IMR-90 (cell line): ENCODE measurements around the gene TOP3B. TPM values are rescaled to one million over a fixed set of nuclear protein-coding genes. Genes with fewer than 3 reads are reported as not detected.
A peak's percentile ranks its signal among the peaks of the same experiment; 100 is the strongest.

Experiments used
- ATAC-seq: fragments of 200-7000 bp; cut with Tn5 transposase; 2 replicates; pipeline ENCODE4 v1.9.1; 2020; ENCODE audit warnings: low read depth, mild to moderate bottlenecking, moderate library complexity
- BruUV-seq: library from RNA; stranded (reverse); fragments of 400-500 nt; replicated peaks from 2 replicates; lab custom pipeline; 2021; lab: Mats Ljungman, UMichigan
- CTCF ChIA-PET: fragments of 300-600 bp; formaldehyde crosslinking; extraction: SDS; loops from one replicate; lab custom pipeline; 2021; ENCODE audit warnings: antibody characterized with exemption; lab: Yijun Ruan, JAX
- POLR2A ChIA-PET: fragments of 300-600 bp; sonication (Branson Sonifier 250); formaldehyde crosslinking; loops from one replicate; lab custom pipeline; 2022; ENCODE audit warnings: antibody characterized with exemption; ENCODE audit not compliant: unreplicated experiment; lab: Charles Lee
- DNase-seq: peaks from one replicate; pipeline ENCODE4 v3.0.0; 2013
- H2AFZ ChIP-seq: replicated peaks from 2 replicates; pipeline ENCODE3; 2013; ENCODE audit warnings: low read length, mild to moderate bottlenecking; ENCODE audit not compliant: poor library complexity
- H2AK5ac ChIP-seq: 2 replicates; pipeline ENCODE4 v1.6.1; 2013; ENCODE audit warnings: low read depth, low read length, inconsistent platforms
- H2AK9ac ChIP-seq: replicated peaks from 2 replicates; pipeline ENCODE3; 2013; ENCODE audit warnings: mild to moderate bottlenecking, low read depth, low read length, moderate library complexity; ENCODE audit not compliant: poor library complexity
- H2BK120ac ChIP-seq: 2 replicates; pipeline ENCODE4 v1.6.1; 2013; ENCODE audit warnings: low read depth, low read length, inconsistent platforms
- H2BK15ac ChIP-seq: 3 replicates; pipeline ENCODE4 v1.6.1; 2013; ENCODE audit warnings: low read depth, low read length, inconsistent platforms
- H2BK20ac ChIP-seq: 2 replicates; pipeline ENCODE4 v1.6.1; 2013; ENCODE audit warnings: low read depth, mild to moderate bottlenecking, inconsistent platforms, low read length, moderate library complexity
- H2BK5ac ChIP-seq: 2 replicates; pipeline ENCODE4 v1.6.1; 2013; ENCODE audit warnings: mild to moderate bottlenecking, low read depth, low read length, inconsistent platforms; ENCODE audit not compliant: poor library complexity, severe bottlenecking
- H3K14ac ChIP-seq: replicated peaks from 2 replicates; pipeline ENCODE4 v1.6.1; 2013; ENCODE audit warnings: low read depth, low read length, inconsistent platforms
- H3K18ac ChIP-seq: 2 replicates; pipeline ENCODE4 v1.6.1; 2013; ENCODE audit warnings: low read depth, low read length, control low read depth
- H3K23ac ChIP-seq: 2 replicates; pipeline ENCODE4 v1.6.1; 2013; ENCODE audit warnings: low read depth, low read length, inconsistent platforms
- H3K27ac ChIP-seq: 2 replicates; pipeline ENCODE4 v1.5.1; 2013; ENCODE audit warnings: mild to moderate bottlenecking, control low read depth, low read length; ENCODE audit not compliant: insufficient read depth
- H3K27me3 ChIP-seq: 2 replicates; pipeline ENCODE4 v1.6.1; 2013; ENCODE audit warnings: low read length; ENCODE audit not compliant: control insufficient read depth, insufficient read depth
- H3K36me3 ChIP-seq: 2 replicates; pipeline ENCODE4 v1.6.1; 2013; ENCODE audit warnings: low read length, mixed read lengths; ENCODE audit not compliant: control insufficient read depth, insufficient read depth
- H3K4ac ChIP-seq: 2 replicates; pipeline ENCODE4 v1.6.1; 2013; ENCODE audit warnings: low read depth, low read length, inconsistent platforms
- H3K4me1 ChIP-seq: 2 replicates; pipeline ENCODE4 v1.6.1; 2013; ENCODE audit warnings: low read length, mixed read lengths; ENCODE audit not compliant: control insufficient read depth, insufficient read depth
- H3K4me2 ChIP-seq: 2 replicates; pipeline ENCODE4 v1.6.1; 2013; ENCODE audit warnings: low read depth, mild to moderate bottlenecking, control low read depth, low read length, moderate library complexity
- H3K4me3 ChIP-seq: 2 replicates; pipeline ENCODE4 v1.5.1; 2013; ENCODE audit warnings: low read depth, mild to moderate bottlenecking, control low read depth, low read length, moderate library complexity; ENCODE audit not compliant: insufficient read depth
- H3K56ac ChIP-seq: 2 replicates; pipeline ENCODE4 v1.6.1; 2013; ENCODE audit warnings: low read length, inconsistent platforms; ENCODE audit not compliant: insufficient read depth; ENCODE audit errors: extremely low read depth
- H3K79me1 ChIP-seq, 2 experiments: 2 replicates each; pipeline ENCODE4 v1.6.1; 2013; ENCODE audit warnings: low read length in 2 of 2, inconsistent platforms in 1 of 2, low read depth in 1 of 2
- H3K9ac ChIP-seq: 2 replicates; pipeline ENCODE4 v1.6.1; 2013; ENCODE audit warnings: low read depth, low read length, control low read depth
- H3K9me1 ChIP-seq: 2 replicates; pipeline ENCODE4 v1.6.1; 2013; ENCODE audit warnings: low read length, inconsistent platforms; ENCODE audit not compliant: insufficient read depth
- H3K9me3 ChIP-seq: 2 replicates; pipeline ENCODE4 v1.6.1; 2013; ENCODE audit warnings: low read length; ENCODE audit not compliant: control insufficient read depth, insufficient read depth
- H4K20me1 ChIP-seq: 2 replicates; pipeline ENCODE4 v1.6.1; 2013; ENCODE audit warnings: low read length, inconsistent platforms; ENCODE audit not compliant: insufficient read depth
- H4K5ac ChIP-seq: 2 replicates; pipeline ENCODE4 v1.6.1; 2013; ENCODE audit warnings: mild to moderate bottlenecking, low read depth, low read length, control low read depth
- H4K8ac ChIP-seq, 2 experiments: 2 replicates each; pipeline ENCODE4 v1.6.1; 2013; ENCODE audit warnings: low read depth in 2 of 2, low read length in 2 of 2, control low read depth in 1 of 2, inconsistent platforms in 1 of 2
- H4K91ac ChIP-seq: 2 replicates; pipeline ENCODE4 v1.6.1; 2013; ENCODE audit warnings: low read depth, low read length, inconsistent platforms; ENCODE audit not compliant: insufficient read depth
- CEBPB ChIP-seq: IDR thresholded peaks from 2 replicates; pipeline ENCODE4 v1.6.1; 2012; ENCODE audit warnings: low read depth, low read length, improper control_type of control experiment
- FOS ChIP-seq: fragments of 150-350 bp; IDR thresholded peaks from 2 replicates; pipeline ENCODE4 v1.6.1; 2016; ENCODE audit warnings: low read depth, low read length
- MAZ ChIP-seq: IDR thresholded peaks from 2 replicates; pipeline ENCODE4 v1.6.1; 2012; ENCODE audit warnings: low read depth, mild to moderate bottlenecking, low read length, improper control_type of control experiment, moderate library complexity, borderline replicate concordance
- NFE2L2 ChIP-seq: fragments of 150-350 bp; IDR thresholded peaks from 2 replicates; pipeline ENCODE4 v1.6.1; 2016; ENCODE audit warnings: low read depth, mild to moderate bottlenecking, low read length
- POLR2A ChIP-seq: IDR thresholded peaks from 2 replicates; pipeline ENCODE4 v1.6.1; 2012; ENCODE audit warnings: mild to moderate bottlenecking, low read depth, low read length
- RAD21 ChIP-seq: IDR thresholded peaks from 2 replicates; pipeline ENCODE4 v1.6.1; 2012; ENCODE audit warnings: low read length, improper control_type of control experiment
- USF2 ChIP-seq: fragments of 150-350 bp; IDR thresholded peaks from 2 replicates; pipeline ENCODE4 v1.6.1; 2017; ENCODE audit warnings: mild to moderate bottlenecking, antibody characterized with exemption, low read length, low read depth
- WGBS, 2 experiments: methylation state at CpG; one replicate each; pipeline versions ENCODE4 v1.1.5 to v1.1.7; 2013; ENCODE audit warnings: missing lambda C conversion rate in 2 of 2; ENCODE audit not compliant: insufficient read length in 1 of 2; ENCODE audit errors: extremely low coverage in 2 of 2; 5-methylcytosine and 5-hydroxymethylcytosine counted together
- dilution Hi-C: fragments of 300-500 bp; cut with HindIII; formaldehyde crosslinking; loops from one replicate; pipeline ENCODE4 v1.14.3; 2018; ENCODE audit warnings: low sequenced_read_pairs; ENCODE audit not compliant: unreplicated experiment
- in situ Hi-C: fragments of 300-500 bp; cut with MboI; formaldehyde crosslinking; loops from 3 replicates; pipeline ENCODE4 v1.14.3; 2019; ENCODE audit warnings: low sequenced_read_pairs, inconsistent platforms, mixed read lengths
- intact Hi-C: fragments of 100-400 bp; cut with micrococcal nuclease; formaldehyde crosslinking; loops from 2 replicates; pipeline ENCODE4 v1.10.0; 2022
- polyA plus RNA-seq, 3 experiments: library from polyadenylated mRNA; depleted of rRNA; stranded (reverse); fragments of >200 nt; gene quantifications; 2 replicates each; pipeline ENCODE4 v1.2.3, GENCODE V29; 2012; ENCODE audit warnings: low replicate concordance in 1 of 3
- total RNA-seq: library from RNA; depleted of rRNA; stranded (reverse); fragments of >200 nt; gene quantifications from 2 replicates; pipeline ENCODE4 v1.2.3, GENCODE V29; 2012

Gene TOP3B
- total and polyA plus RNA-seq, 2 of the 4 experiments (the other 2 are of a cell fraction) = 23.0 to 23.5 TPM

GRCh38 chr22:21936151-21936775 is 46.3 kb downstream of the TOP3B start:
- H3K27me3 ChIP-seq = no peaks in the 10 kb centered on the region
- 0 out of 2 replicates have a peak overlapping the region, but pooled peaks have one; percentile 47 for H4K5ac ChIP-seq
- no peak overlapping the region for H3K56ac ChIP-seq
- ChIA-PET POLR2A (no interaction called here), CTCF (interaction anchor here (0.6 to 1.5 kb wide), 2 partner anchors 68 to 307 kb away, joined by 3 read pairs; no protein-coding TSS in a partner anchor)
- no peak overlapping the region for H2BK120ac ChIP-seq
- peak overlapping the region; percentile 94 for H2AK9ac ChIP-seq
- H4K20me1 ChIP-seq = peaks cover 4% of the 10 kb centered on the region; the same call in 1 of the 2 replicates
- peak overlapping the region; percentile 52 for H2BK5ac ChIP-seq
- H3K4me1 ChIP-seq = peaks cover 17% of the 10 kb centered on the region
- no peak overlapping the region for H3K4me3 ChIP-seq
- peak overlapping the region in 1 of 2 experiments; percentile 70; a peak in 3 of 4 replicates for H4K8ac ChIP-seq
- no peaks in the 10 kb centered on the region for H3K9me3 ChIP-seq
- H3K9ac ChIP-seq = no peak overlapping the region
- peak; percentile 16 for DNase-seq
- H3K9me1 ChIP-seq = peaks cover under 1% of the 10 kb centered on the region; the same call in 1 of the 2 replicates
- peak overlapping the region; percentile 44 for H2AFZ ChIP-seq
- whole genome bisulfite sequencing, 2 experiments = 90% methylated on average over 2 of the region's 15 CpGs; no CpG with 5 or more reads in 1 of the 2 experiments
- 0 out of 2 replicates have a peak overlapping the region, but pooled peaks have one; percentile 42 for H3K14ac ChIP-seq
- TF ChIP-seq CEBPB (peak; percentile 46; the same call in 1 of the 2 replicates), NFE2L2 (no peak), MAZ (no peak), FOS (no peak), RAD21 (no peak), USF2 (no peak), POLR2A (no peak)
- in situ Hi-C loops (loop anchor here (5.0 kb wide), 1 partner anchor 224 kb away; no protein-coding TSS in a partner anchor), intact Hi-C loops (loop anchor here (5.0 kb wide), 2 partner anchors 69 to 269 kb away; partner anchors contain the start of genes MAPK1 and PPIL2), dilution Hi-C loops (no loop called here)
- H3K4ac ChIP-seq = peak overlapping the region; percentile 46
- H2AK5ac ChIP-seq = peak overlapping the region; percentile 83; the same call in 1 of the 2 replicates
- peaks cover 26% of the 10 kb centered on the region for H3K36me3 ChIP-seq
- no peak for ATAC-seq
- BruUV-seq = no TSS peak
- no peak overlapping the region; the same call in 1 of the 2 replicates for H4K91ac ChIP-seq
- H3K23ac ChIP-seq = peak overlapping the region; percentile 93
- no peak overlapping the region for H2BK20ac ChIP-seq
- no peak overlapping the region for H3K18ac ChIP-seq
- H3K27ac ChIP-seq = peak overlapping the region; percentile 24
- H2BK15ac ChIP-seq = no peak overlapping the region
- H3K79me1 ChIP-seq = peaks cover 12 to 64% of the 10 kb centered on the region in 2 experiments
- no peak overlapping the region for H3K4me2 ChIP-seq
